Uterus (tissue), 4 donors: ENCODE measurements around the gene EVX1. TPM values are rescaled to one million over a fixed set of nuclear protein-coding genes. Genes with fewer than 3 reads are reported as not detected.

Experiments
- DNase-seq, 2 donors: peaks; one replicate each; pipeline ENCODE4 v3.0.0-alpha.2; 2019 to 2020
- H3K27ac ChIP-seq, 2 donors: fragments of 200-600 bp; sonication (generic); 1 replicate in 1 of 2; 2 replicates in 1 of 2; pipeline ENCODE4 v1.5.1; 2016 to 2018
- H3K27me3 ChIP-seq, 2 donors: fragments of 200-600 bp; sonication (generic); one replicate each; pipeline ENCODE4 v1.5.1; 2018 to 2019; ENCODE audit warnings: control low read depth in 1 of 2
- H3K36me3 ChIP-seq, 2 donors: fragments of 200-600 bp; sonication (generic); one replicate each; pipeline ENCODE4 v1.5.1; 2019; ENCODE audit warnings: control low read depth in 1 of 2
- H3K4me1 ChIP-seq, 2 donors: fragments of 200-600 bp; sonication (generic); one replicate each; pipeline ENCODE4 v1.5.1; 2018 to 2019; ENCODE audit warnings: control low read depth in 1 of 2
- H3K4me3 ChIP-seq, 2 donors: fragments of 200-600 bp; sonication (generic); 1 replicate in 1 of 2; 2 replicates in 1 of 2; pipeline ENCODE4 v1.5.1; 2018 to 2019; ENCODE audit warnings: mild to moderate bottlenecking in 1 of 2
- H3K9me3 ChIP-seq, 2 donors: fragments of 200-600 bp; sonication (generic); one replicate each; pipeline ENCODE4 v1.5.1; 2019; ENCODE audit warnings: control low read depth in 1 of 2
- CTCF ChIP-seq, 4 experiments: fragments of 200-600 bp in 2 of 4; fragments of 450-650 bp in 2 of 4; sonication (generic) in 2 of 4; IDR thresholded peaks; one replicate each; pipeline ENCODE4 v1.5.1; 2016 to 2019; ENCODE audit warnings: antibody characterized with exemption in 4 of 4, mild to moderate bottlenecking in 2 of 4, moderate library complexity in 1 of 4
- POLR2A ChIP-seq, 2 donors: fragments of 450-650 bp; IDR thresholded peaks; one replicate each; pipeline ENCODE4 v1.6.1; 2016; ENCODE audit warnings: antibody characterized with exemption in 2 of 2, mild to moderate bottlenecking in 1 of 2, moderate library complexity in 1 of 2
- intact Hi-C: fragments of 100-400 bp; cut with DNase I; formaldehyde crosslinking; loops from one replicate; pipeline ENCODE4 v1.15.1; 2023; ENCODE audit warnings: low total_unique reads
- total RNA-seq, 4 donors: library from RNA; depleted of rRNA in 3 of 4; stranded (reverse); fragments of >200 nt in 3 of 4; gene quantifications; one replicate each; pipeline versions ENCODE4 v1.1.0 to v1.2.4, GENCODE V29; 2014 to 2023
- donor health status: DM: yes; HTN: yes; CAD: no.

EVX1 gene
- total RNA-seq, 4 donors from 2014 or later = 0.21 TPM; not detected in 3

GRCh38 chr7:27254625-27255024 is 12.0 kb downstream of the EVX1 start:
- Histone ChIP-seq H3K4me1 (no peaks in the 10 kb centered on the region), H3K9me3 (no peaks in the 10 kb centered on the region), H3K4me3 (no peak overlapping the region), H3K27ac (no peak overlapping the region), H3K36me3 (no peaks in the 10 kb centered on the region), H3K27me3 (peaks cover 25 to 26% of the 10 kb centered on the region in 2 donors)
- no peak for DNase-seq
- intact Hi-C loops = no loop called here
- no peak for TF ChIP-seq POLR2A (IDR thresholded peaks at IDR 0.05)
- TF ChIP-seq CTCF (IDR thresholded peaks at IDR 0.05) = no peak

GRCh38 chr7:27260211-27260610 is 17.6 kb downstream of the EVX1 start:
- no peak overlapping the region for H3K27ac ChIP-seq

GRCh38 chr7:27262121-27262520 is 19.5 kb downstream of the EVX1 start:
- intact Hi-C loops = no loop called here
- Histone ChIP-seq H3K27me3 (no peaks in the 10 kb centered on the region), H3K4me1 (no peaks in the 10 kb centered on the region), H3K4me3 (no peak overlapping the region), H3K27ac (no peak overlapping the region), H3K9me3 (no peaks in the 10 kb centered on the region), H3K36me3 (no peaks in the 10 kb centered on the region)
- no peak for TF ChIP-seq CTCF (IDR thresholded peaks at IDR 0.05)
- no peak for TF ChIP-seq POLR2A (IDR thresholded peaks at IDR 0.05)
- no peak for DNase-seq

More at GRCh38 chr7:27260211-27260610, 17.6 kb downstream of the EVX1 start:
- TF ChIP-seq POLR2A (IDR thresholded peaks at IDR 0.05) = no peak
- no peak for TF ChIP-seq CTCF (IDR thresholded peaks at IDR 0.05)
- Histone ChIP-seq H3K36me3 (no peaks in the 10 kb centered on the region), H3K4me1 (no peaks in the 10 kb centered on the region), H3K9me3 (no peaks in the 10 kb centered on the region), H3K27me3 (no peaks in the 10 kb centered on the region), H3K4me3 (no peak overlapping the region)
- intact Hi-C loops = no loop called here
- DNase-seq = no peak

GRCh38 chr7:27263781-27264180 is 21.2 kb downstream of the EVX1 start:
- Histone ChIP-seq H3K27ac (no peak overlapping the region), H3K4me3 (no peak overlapping the region), H3K4me1 (no peaks in the 10 kb centered on the region), H3K27me3 (no peaks in the 10 kb centered on the region), H3K9me3 (no peaks in the 10 kb centered on the region), H3K36me3 (no peaks in the 10 kb centered on the region)
- TF ChIP-seq CTCF (IDR thresholded peaks at IDR 0.05) (no peak), POLR2A (IDR thresholded peaks at IDR 0.05) (no peak)
- DNase-seq = no peak
- intact Hi-C loops = no loop called here

GRCh38 chr7:27269455-27269854 is 26.9 kb downstream of the EVX1 start:
- Histone ChIP-seq H3K27ac (no peak overlapping the region), H3K36me3 (no peaks in the 10 kb centered on the region), H3K9me3 (peaks cover 0 to 7% of the 10 kb centered on the region in 2 donors), H3K4me1 (no peaks in the 10 kb centered on the region), H3K4me3 (no peak overlapping the region), H3K27me3 (peaks cover 0 to 4% of the 10 kb centered on the region in 2 donors)
- TF ChIP-seq CTCF (IDR thresholded peaks at IDR 0.05) = no peak
- TF ChIP-seq POLR2A (IDR thresholded peaks at IDR 0.05) = no peak
- no peak for DNase-seq
- intact Hi-C loops = no loop called here
